H9 (cell line): Measurements from ENCODE around the gene ANAPC10. TPM values are rescaled to one million over a fixed set of nuclear protein-coding genes. Genes with fewer than 3 reads are reported as not detected.

ENCODE experiments used
- DNase-seq: peaks from one replicate; pipeline ENCODE4 v3.0.0-alpha.2; 2017
- H2AFZ ChIP-seq: one replicate; pipeline ENCODE4 v1.6.1; 2013; ENCODE audit warnings: mild to moderate bottlenecking, low read length, control low read depth, moderate library complexity
- H2AK5ac ChIP-seq: 2 replicates; pipeline ENCODE4 v1.6.1; 2013; ENCODE audit warnings: low read length, control low read depth, mixed read lengths; ENCODE audit not compliant: insufficient read length
- H2BK120ac ChIP-seq: one replicate; pipeline ENCODE4 v1.6.1; 2013; ENCODE audit warnings: low read depth, mild to moderate bottlenecking, low read length, control low read depth, inconsistent platforms; ENCODE audit not compliant: poor library complexity, severe bottlenecking
- H2BK12ac ChIP-seq: 2 replicates; pipeline ENCODE4 v1.6.1; 2013; ENCODE audit warnings: low read length, control low read depth, mixed read lengths, low read depth; ENCODE audit not compliant: insufficient read length
- H2BK15ac ChIP-seq: 2 replicates; pipeline ENCODE4 v1.6.1; 2013; ENCODE audit warnings: low read depth, low read length, control low read depth
- H2BK20ac ChIP-seq: one replicate; pipeline ENCODE4 v1.6.1; 2013; ENCODE audit warnings: low read depth, mild to moderate bottlenecking, low read length, control low read depth, inconsistent platforms; ENCODE audit not compliant: poor library complexity, severe bottlenecking
- H2BK5ac ChIP-seq: 2 replicates; pipeline ENCODE4 v1.6.1; 2013; ENCODE audit warnings: low read length, control low read depth, mixed read lengths; ENCODE audit not compliant: insufficient read length
- H3K14ac ChIP-seq: 2 replicates; pipeline ENCODE4 v1.6.1; 2013; ENCODE audit warnings: low read length, control low read depth; ENCODE audit not compliant: insufficient read depth
- H3K18ac ChIP-seq: 2 replicates; pipeline ENCODE4 v1.6.1; 2013; ENCODE audit warnings: low read depth, mild to moderate bottlenecking, mixed read lengths, low read length, control low read depth; ENCODE audit not compliant: insufficient read length
- H3K23ac ChIP-seq: 2 replicates; pipeline ENCODE4 v1.6.1; 2013; ENCODE audit warnings: low read length, control low read depth, mixed read lengths, low read depth; ENCODE audit not compliant: insufficient read length
- H3K23me2 ChIP-seq: 2 replicates; pipeline ENCODE4 v1.6.1; 2013; ENCODE audit warnings: low read depth, mild to moderate bottlenecking, mixed read lengths, low read length, control low read depth; ENCODE audit not compliant: insufficient read length, poor library complexity, severe bottlenecking
- H3K27ac ChIP-seq: 2 replicates; pipeline ENCODE4 v1.5.1; 2013; ENCODE audit warnings: low read length, control low read depth, mixed read lengths, low read depth; ENCODE audit not compliant: insufficient read length
- H3K27me3 ChIP-seq: 2 replicates; pipeline ENCODE4 v1.6.1; 2013; ENCODE audit warnings: low read length, control low read depth, inconsistent platforms; ENCODE audit not compliant: insufficient read depth
- H3K4ac ChIP-seq: 2 replicates; pipeline ENCODE4 v1.6.1; 2013; ENCODE audit warnings: low read depth, mild to moderate bottlenecking, control low read depth, inconsistent platforms, low read length, moderate library complexity
- H3K4me1 ChIP-seq: 2 replicates; pipeline ENCODE4 v1.6.1; 2013; ENCODE audit warnings: low read length, control low read depth, inconsistent platforms; ENCODE audit not compliant: insufficient read depth
- H3K4me2 ChIP-seq: 2 replicates; pipeline ENCODE4 v1.6.1; 2013; ENCODE audit warnings: low read length, control low read depth, mixed read lengths; ENCODE audit not compliant: insufficient read length, insufficient read depth
- H3K56ac ChIP-seq: 2 replicates; pipeline ENCODE4 v1.6.1; 2013; ENCODE audit warnings: low read depth, mild to moderate bottlenecking, mixed read lengths, low read length, control low read depth; ENCODE audit not compliant: insufficient read length
- H3K79me1 ChIP-seq: 2 replicates; pipeline ENCODE4 v1.6.1; 2013; ENCODE audit warnings: low read depth, mild to moderate bottlenecking, moderate library complexity, low read length, control low read depth, inconsistent platforms; ENCODE audit not compliant: insufficient read depth, poor library complexity, severe bottlenecking
- H3K79me2 ChIP-seq: 2 replicates; pipeline ENCODE4 v1.6.1; 2013; ENCODE audit warnings: low read length, control low read depth, inconsistent platforms; ENCODE audit not compliant: insufficient read depth
- H3K9ac ChIP-seq: 2 replicates; pipeline ENCODE4 v1.6.1; 2013; ENCODE audit warnings: low read length, control low read depth, mixed read lengths; ENCODE audit not compliant: insufficient read length; ENCODE audit errors: extremely low read depth
- H3K9me3 ChIP-seq: one replicate; pipeline ENCODE4 v1.6.1; 2013; ENCODE audit warnings: low read depth, low read length, inconsistent platforms; ENCODE audit not compliant: control insufficient read depth
- H3T11ph ChIP-seq: one replicate; pipeline ENCODE4 v1.6.1; 2013; ENCODE audit warnings: mild to moderate bottlenecking, low read length, control low read depth, inconsistent platforms
- H4K20me1 ChIP-seq: one replicate; pipeline ENCODE4 v1.6.1; 2013; ENCODE audit not compliant: control insufficient read depth, insufficient read length, insufficient read depth
- H4K5ac ChIP-seq: 2 replicates; pipeline ENCODE4 v1.6.1; 2013; ENCODE audit warnings: low read depth, mild to moderate bottlenecking, mixed read lengths, low read length, control low read depth; ENCODE audit not compliant: insufficient read length
- H4K8ac ChIP-seq: replicated peaks from 2 replicates; pipeline ENCODE4 v1.6.1; 2013; ENCODE audit warnings: low read length, control low read depth, mixed read lengths, low read depth; ENCODE audit not compliant: insufficient read length
- H4K91ac ChIP-seq: 2 replicates; pipeline ENCODE4 v1.6.1; 2013; ENCODE audit warnings: low read depth, mild to moderate bottlenecking, moderate library complexity, mixed read lengths, low read length, control low read depth; ENCODE audit not compliant: insufficient read length
- H3K27ac Mint-ChIP-seq, 3 experiments: 2 replicates in 2 of 3; 3 replicates in 1 of 3; pipeline ENCODE4 v1.8.0; 2020 to 2021; ENCODE audit warnings: mixed read lengths in 3 of 3, mild to moderate bottlenecking in 1 of 3, moderate library complexity in 1 of 3
- H3K27me3 Mint-ChIP-seq: 2 replicates; pipeline ENCODE4 v1.8.0; 2021; ENCODE audit warnings: low read depth, mild to moderate bottlenecking, moderate library complexity, mixed read lengths
- H3K36me3 Mint-ChIP-seq, 3 experiments: 2 replicates in 2 of 3; 3 replicates in 1 of 3; pipeline ENCODE4 v1.8.0; 2020 to 2021; ENCODE audit warnings: low read depth in 3 of 3, mixed read lengths in 3 of 3; ENCODE audit not compliant: insufficient read depth in 1 of 3
- H3K4me1 Mint-ChIP-seq, 2 experiments: 2 replicates each; pipeline ENCODE4 v1.8.0; 2020; ENCODE audit warnings: mixed read lengths in 2 of 2
- H3K4me3 Mint-ChIP-seq, 2 experiments: 2 replicates in 1 of 2; 3 replicates in 1 of 2; pipeline ENCODE4 v1.8.0; 2020 to 2021; ENCODE audit warnings: mild to moderate bottlenecking in 2 of 2, mixed read lengths in 2 of 2, moderate library complexity in 1 of 2
- H3K9me3 Mint-ChIP-seq, 2 experiments: 2 replicates in 1 of 2; 3 replicates in 1 of 2; pipeline ENCODE4 v1.8.0; 2020; ENCODE audit warnings: mild to moderate bottlenecking in 2 of 2, mixed read lengths in 2 of 2, moderate library complexity in 1 of 2
- WGBS: extraction: QIAGEN DNeasy Blood & Tissue Kit; methylation state at CpG from one replicate; pipeline ENCODE4 v1.1.7; 2013; ENCODE audit warnings: missing lambda C conversion rate, low lambda C conversion rate, mixed read lengths; ENCODE audit not compliant: insufficient read length; ENCODE audit errors: extremely low coverage; 5-methylcytosine and 5-hydroxymethylcytosine counted together
- total RNA-seq: library from RNA; stranded (reverse); gene quantifications from 2 replicates; pipeline ENCODE4 v1.2.1, GENCODE V29; 2021
- TF ChIP-seq, protein P1 (sequence below): fragments of 200-600 bp; sonication (generic); conservative IDR thresholded peaks from 3 replicates; pipeline ENCODE4 v1.8.0; 2021; ENCODE audit warnings: antibody characterized with exemption, mild to moderate bottlenecking

ANAPC10 gene
- total RNA-seq, 1 experiment from 2014 or later = 25.3 TPM

GRCh38 chr4:144969821-144970220, 128.2 kb downstream of the ANAPC10 start:
- no peak overlapping the region for H3K18ac ChIP-seq
- no peak for DNase-seq
- H3K27me3 Mint-ChIP-seq = no peaks in the 10 kb centered on the region
- H3K79me2 ChIP-seq = no peaks in the 10 kb centered on the region
- no peaks in the 10 kb centered on the region for H3K36me3 Mint-ChIP-seq
- no peak overlapping the region for H3K27ac ChIP-seq
- no peak overlapping the region for H2BK120ac ChIP-seq
- H3K23me2 ChIP-seq = no peaks in the 10 kb centered on the region
- no CpG with 5 or more reads among the region's 2 CpGs for WGBS
- no peak overlapping the region for H2AK5ac ChIP-seq
- no peaks in the 10 kb centered on the region for H3K9me3 Mint-ChIP-seq
- no peak overlapping the region for H3K4me2 ChIP-seq
- no peak overlapping the region for H2BK12ac ChIP-seq
- no peaks in the 10 kb centered on the region for H3K27me3 ChIP-seq
- H3K4me3 Mint-ChIP-seq = no peak overlapping the region
- no peak overlapping the region for H4K8ac ChIP-seq
- TF ChIP-seq, protein P1, sequence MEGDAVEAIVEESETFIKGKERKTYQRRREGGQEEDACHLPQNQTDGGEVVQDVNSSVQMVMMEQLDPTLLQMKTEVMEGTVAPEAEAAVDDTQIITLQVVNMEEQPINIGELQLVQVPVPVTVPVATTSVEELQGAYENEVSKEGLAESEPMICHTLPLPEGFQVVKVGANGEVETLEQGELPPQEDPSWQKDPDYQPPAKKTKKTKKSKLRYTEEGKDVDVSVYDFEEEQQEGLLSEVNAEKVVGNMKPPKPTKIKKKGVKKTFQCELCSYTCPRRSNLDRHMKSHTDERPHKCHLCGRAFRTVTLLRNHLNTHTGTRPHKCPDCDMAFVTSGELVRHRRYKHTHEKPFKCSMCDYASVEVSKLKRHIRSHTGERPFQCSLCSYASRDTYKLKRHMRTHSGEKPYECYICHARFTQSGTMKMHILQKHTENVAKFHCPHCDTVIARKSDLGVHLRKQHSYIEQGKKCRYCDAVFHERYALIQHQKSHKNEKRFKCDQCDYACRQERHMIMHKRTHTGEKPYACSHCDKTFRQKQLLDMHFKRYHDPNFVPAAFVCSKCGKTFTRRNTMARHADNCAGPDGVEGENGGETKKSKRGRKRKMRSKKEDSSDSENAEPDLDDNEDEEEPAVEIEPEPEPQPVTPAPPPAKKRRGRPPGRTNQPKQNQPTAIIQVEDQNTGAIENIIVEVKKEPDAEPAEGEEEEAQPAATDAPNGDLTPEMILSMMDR = no peak
- no peak overlapping the region for H3T11ph ChIP-seq
- H2BK5ac ChIP-seq = no peak overlapping the region
- H3K14ac ChIP-seq = no peak overlapping the region
- no peak overlapping the region for H3K9ac ChIP-seq
- H2BK20ac ChIP-seq = no peak overlapping the region
- no peak overlapping the region for H4K5ac ChIP-seq
- no peak overlapping the region for H3K27ac Mint-ChIP-seq
- no peak overlapping the region for H2AFZ ChIP-seq
- no peak overlapping the region for H2BK15ac ChIP-seq
- H4K91ac ChIP-seq = no peak overlapping the region
- H3K23ac ChIP-seq = no peak overlapping the region
- no peaks in the 10 kb centered on the region for H3K4me1 Mint-ChIP-seq
- H3K4me1 ChIP-seq = no peaks in the 10 kb centered on the region
- H3K56ac ChIP-seq = no peak overlapping the region
- no peaks in the 10 kb centered on the region for H3K79me1 ChIP-seq
- H3K9me3 ChIP-seq = no peaks in the 10 kb centered on the region
- H4K20me1 ChIP-seq = no peaks in the 10 kb centered on the region
- H3K4ac ChIP-seq = no peak overlapping the region
